Activated naive CD4-positive, alpha-beta T cell treated with anti-CD3 and anti-CD28 coated beads for 36 hours (primary cell): ENCODE data around the gene SLC9A2. TPM values are rescaled to one million over a fixed set of nuclear protein-coding genes. Genes with fewer than 3 reads are reported as not detected.

Experiments used
- CTCF ChIA-PET: fragments of 350-600 bp; sonication (Branson Sonifier 250); formaldehyde crosslinking; loops from one replicate; lab custom pipeline; 2021; ENCODE audit warnings: antibody characterized with exemption; lab: Charles Lee
- DNase-seq: peaks from one replicate; pipeline ENCODE4 v3.0.0-alpha.2; 2020
- H3K27ac Mint-ChIP-seq: one replicate; pipeline ENCODE4 v1.8.0; 2021; ENCODE audit warnings: mild to moderate bottlenecking, mixed read lengths
- H3K27me3 Mint-ChIP-seq: one replicate; pipeline ENCODE4 v1.8.0; 2021; ENCODE audit warnings: low read depth, mixed read lengths
- H3K36me3 Mint-ChIP-seq: one replicate; pipeline ENCODE4 v1.8.0; 2021; ENCODE audit warnings: low read depth, mixed read lengths
- H3K4me1 Mint-ChIP-seq: one replicate; pipeline ENCODE4 v1.8.0; 2021; ENCODE audit warnings: low read depth, mixed read lengths
- H3K4me3 Mint-ChIP-seq: one replicate; pipeline ENCODE4 v1.8.0; 2021; ENCODE audit warnings: mild to moderate bottlenecking, moderate library complexity, mixed read lengths
- H3K9me3 Mint-ChIP-seq: one replicate; pipeline ENCODE4 v1.8.0; 2021; ENCODE audit warnings: mixed read lengths
- intact Hi-C: fragments of 100-400 bp; cut with micrococcal nuclease; formaldehyde crosslinking; loops from one replicate; pipeline ENCODE4 v1.15.1; 2023
- total RNA-seq, 2 experiments: library from RNA; stranded (reverse); gene quantifications; one replicate each; pipeline ENCODE4 v1.2.3, GENCODE V29; 2021

The SLC9A2 gene
- total RNA-seq, 2 experiments from 2014 or later, result 0.07 TPM

DNA sequence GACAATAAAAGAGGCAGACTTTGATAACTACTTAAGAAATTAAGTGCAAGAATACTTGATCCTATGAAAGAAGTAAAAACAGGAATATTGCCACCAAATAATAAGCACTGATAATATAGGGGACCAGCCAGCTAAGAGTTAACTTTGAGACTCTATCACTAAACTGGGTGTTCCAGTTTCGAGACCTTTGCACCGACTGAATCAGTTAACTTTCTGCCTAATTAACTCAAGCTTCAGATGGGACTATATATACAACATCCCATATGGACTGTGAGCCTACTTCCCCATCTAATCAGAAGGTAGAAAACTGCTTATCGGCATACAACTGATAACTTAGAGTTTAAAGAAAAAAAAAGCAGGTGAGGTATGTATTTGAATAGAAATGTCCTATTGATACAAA lies 25.8 kb upstream of the SLC9A2 start:
- H3K27me3 Mint-ChIP-seq, result peaks cover 10% of the 10 kb centered on the region
- no peaks in the 10 kb centered on the region for H3K9me3 Mint-ChIP-seq
- intact Hi-C loops, result no loop called here
- no peak for DNase-seq
- no peaks in the 10 kb centered on the region for H3K4me1 Mint-ChIP-seq
- no peaks in the 10 kb centered on the region for H3K36me3 Mint-ChIP-seq
- no peak overlapping the region for H3K4me3 Mint-ChIP-seq
- CTCF ChIA-PET, result interaction anchor here (0.6 to 2.9 kb wide), 6 partner anchors 23 to 430 kb away, joined by 3 to 18 read pairs (median 4); partner anchors contain the start of gene SLC9A4
- no peak overlapping the region for H3K27ac Mint-ChIP-seq

GRCh38 chr2:102594445-102595016 lies 24.8 kb upstream of the SLC9A2 start:
- H3K36me3 Mint-ChIP-seq, result no peaks in the 10 kb centered on the region
- CTCF ChIA-PET, result interaction anchor here (1.1 to 1.8 kb wide), 3 partner anchors 22 to 122 kb away, joined by 5 to 6 read pairs (median 5); partner anchors contain the start of gene SLC9A4
- no peak for DNase-seq
- intact Hi-C loops, result no loop called here
- H3K27ac Mint-ChIP-seq, result no peak overlapping the region
- no peak overlapping the region for H3K4me3 Mint-ChIP-seq
- H3K27me3 Mint-ChIP-seq, result peaks cover 9% of the 10 kb centered on the region
- no peaks in the 10 kb centered on the region for H3K4me1 Mint-ChIP-seq
- no peaks in the 10 kb centered on the region for H3K9me3 Mint-ChIP-seq

GRCh38 chr2:102597788-102598187 lies 21.6 kb upstream of the SLC9A2 start:
- Mint-ChIP-seq H3K27ac (no peak overlapping the region), H3K27me3 (peaks cover 22% of the 10 kb centered on the region), H3K36me3 (no peaks in the 10 kb centered on the region), H3K4me1 (no peaks in the 10 kb centered on the region), H3K9me3 (no peaks in the 10 kb centered on the region), H3K4me3 (no peak overlapping the region)
- CTCF ChIA-PET, result no interaction called here
- intact Hi-C loops, result no loop called here
- no peak for DNase-seq

DNA sequence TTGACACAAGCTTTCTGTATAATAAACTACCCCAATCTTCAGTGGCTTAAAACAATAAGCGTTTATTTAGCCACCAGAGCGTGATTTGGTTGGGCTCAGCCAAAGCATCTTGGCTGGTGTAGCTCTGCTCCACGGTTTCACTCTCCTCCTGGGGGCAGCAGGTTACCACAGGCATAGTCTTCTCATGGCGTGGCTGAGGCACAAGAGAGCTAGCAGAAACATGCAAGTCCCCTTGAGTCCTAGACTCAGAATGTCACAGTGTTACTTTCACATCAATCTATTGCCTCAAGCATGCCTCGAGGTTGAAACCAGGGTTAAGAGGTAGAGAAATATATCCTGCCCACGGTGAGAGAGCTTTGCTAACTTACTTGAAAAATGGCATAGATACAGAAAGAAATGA lies 19.9 kb upstream of the SLC9A2 start:
- no peak overlapping the region for H3K4me3 Mint-ChIP-seq
- no peak overlapping the region for H3K27ac Mint-ChIP-seq
- H3K27me3 Mint-ChIP-seq, result peaks cover 24% of the 10 kb centered on the region
- CTCF ChIA-PET, result interaction anchor here (0.9 kb wide), 1 partner anchor 16 kb away, joined by 3 read pairs; no protein-coding TSS in a partner anchor
- no peak for DNase-seq
- H3K9me3 Mint-ChIP-seq, result no peaks in the 10 kb centered on the region
- intact Hi-C loops, result no loop called here
- H3K36me3 Mint-ChIP-seq, result no peaks in the 10 kb centered on the region
- H3K4me1 Mint-ChIP-seq, result no peaks in the 10 kb centered on the region

DNA sequence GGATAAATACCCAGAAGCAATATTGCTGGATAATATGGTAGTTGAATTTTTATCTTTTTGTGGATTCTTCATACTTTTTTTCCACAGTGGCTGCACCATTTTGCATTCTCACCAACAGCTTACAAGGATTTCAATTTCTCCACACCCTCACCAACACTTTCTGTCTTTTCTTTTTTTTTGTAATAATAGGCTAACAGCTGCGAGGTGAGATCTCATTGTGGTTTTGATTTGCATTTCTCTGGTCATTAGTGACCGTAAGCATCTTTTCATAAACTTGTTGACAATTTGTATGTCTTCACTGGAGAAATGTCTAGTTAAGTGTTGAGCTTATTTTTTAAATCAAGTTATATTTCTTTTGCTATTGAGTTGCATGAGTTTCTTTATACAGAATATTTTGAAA lies 17.6 kb upstream of the SLC9A2 start:
- H3K27ac Mint-ChIP-seq, result no peak overlapping the region
- H3K9me3 Mint-ChIP-seq, result no peaks in the 10 kb centered on the region
- CTCF ChIA-PET, result interaction anchor here (0.9 kb wide), 1 partner anchor 14 kb away, joined by 3 read pairs; no protein-coding TSS in a partner anchor
- H3K36me3 Mint-ChIP-seq, result no peaks in the 10 kb centered on the region
- H3K27me3 Mint-ChIP-seq, result peaks cover 15% of the 10 kb centered on the region
- no peaks in the 10 kb centered on the region for H3K4me1 Mint-ChIP-seq
- H3K4me3 Mint-ChIP-seq, result no peak overlapping the region
- intact Hi-C loops, result no loop called here
- DNase-seq, result no peak

DNA sequence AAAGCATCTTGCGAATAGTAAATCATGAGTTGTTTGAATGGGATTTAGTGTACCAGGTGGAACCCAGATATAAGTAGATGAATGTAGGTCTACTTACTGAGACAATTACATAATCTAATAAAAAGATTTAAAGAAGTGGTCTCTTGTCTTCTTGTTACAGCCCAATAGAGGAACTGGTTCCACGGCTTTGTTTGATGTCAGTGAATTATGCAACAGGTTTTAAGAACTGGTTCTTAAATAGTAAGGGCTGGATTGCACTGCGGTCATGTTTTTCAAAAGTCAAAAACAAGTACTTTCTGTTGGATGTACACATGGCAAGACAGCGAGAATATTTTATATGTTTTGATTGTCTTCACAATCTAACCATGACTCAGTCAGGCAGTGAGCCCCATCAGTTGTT lies 15.4 kb upstream of the SLC9A2 start:
- no peak for DNase-seq
- H3K4me1 Mint-ChIP-seq, result no peaks in the 10 kb centered on the region
- H3K9me3 Mint-ChIP-seq, result no peaks in the 10 kb centered on the region
- intact Hi-C loops, result no loop called here
- H3K36me3 Mint-ChIP-seq, result no peaks in the 10 kb centered on the region
- H3K4me3 Mint-ChIP-seq, result no peak overlapping the region
- CTCF ChIA-PET, result interaction anchor here (1.5 to 2.6 kb wide), 2 partner anchors 12 to 131 kb away, joined by 7 to 9 read pairs; partner anchors contain the start of gene SLC9A4
- peaks cover 15% of the 10 kb centered on the region for H3K27me3 Mint-ChIP-seq
- no peak overlapping the region for H3K27ac Mint-ChIP-seq

DNA sequence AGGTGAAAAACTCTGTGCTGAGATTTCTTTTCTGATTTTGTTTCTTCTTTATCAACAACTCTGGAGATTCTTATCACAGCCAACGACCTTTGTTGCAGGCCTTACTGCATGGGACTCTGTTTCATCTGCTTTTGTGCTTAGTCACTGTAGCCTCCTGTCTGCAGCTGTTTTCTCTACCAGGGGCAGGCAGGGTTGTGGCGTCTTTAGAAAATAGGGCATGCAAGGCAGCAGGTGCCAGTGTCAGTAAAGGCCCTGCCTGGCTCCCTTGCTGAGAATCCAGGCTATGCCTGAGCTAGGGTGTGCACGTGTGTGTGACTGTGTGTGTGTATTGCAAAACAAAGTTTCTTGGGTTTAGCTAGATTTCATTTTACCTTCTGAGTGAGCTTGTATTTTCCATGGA lies 14.6 kb upstream of the SLC9A2 start:
- peaks cover 15% of the 10 kb centered on the region for H3K27me3 Mint-ChIP-seq
- H3K4me1 Mint-ChIP-seq, result no peaks in the 10 kb centered on the region
- intact Hi-C loops, result no loop called here

GRCh38 chr2:102606353-102606752 lies 13.0 kb upstream of the SLC9A2 start:
- Mint-ChIP-seq H3K27me3 (peaks cover 10% of the 10 kb centered on the region), H3K9me3 (no peaks in the 10 kb centered on the region), H3K36me3 (no peaks in the 10 kb centered on the region), H3K27ac (no peak overlapping the region), H3K4me1 (no peaks in the 10 kb centered on the region), H3K4me3 (no peak overlapping the region)
- intact Hi-C loops, result no loop called here
- CTCF ChIA-PET, result interaction anchor here (1.4 to 2.6 kb wide), 2 partner anchors 9 to 133 kb away, joined by 7 read pairs; partner anchors contain the start of gene SLC9A4
- DNase-seq, result no peak

More for the DNA sequence above, 14.6 kb upstream of the SLC9A2 start:
- Mint-ChIP-seq H3K4me3 (no peak overlapping the region), H3K36me3 (no peaks in the 10 kb centered on the region), H3K27ac (no peak overlapping the region), H3K9me3 (no peaks in the 10 kb centered on the region)
- no peak for DNase-seq
- CTCF ChIA-PET, result interaction anchor here (0.8 to 2.6 kb wide), 3 partner anchors 11 to 584 kb away, joined by 4 to 9 read pairs (median 7); partner anchors contain the start of gene SLC9A4

- no peak overlapping the region for H3K27ac Mint-ChIP-seq
- peak; percentile 72 for DNase-seq
- intact Hi-C loops, result loop anchor here (1.0 to 2.0 kb wide), 4 partner anchors 87 to 381 kb away; partner anchors contain the start of gene SLC9A4
- H3K4me3 Mint-ChIP-seq, result no peak overlapping the region
- H3K4me1 Mint-ChIP-seq, result peaks cover 12% of the 10 kb centered on the region
- H3K36me3 Mint-ChIP-seq, result no peaks in the 10 kb centered on the region
- no peaks in the 10 kb centered on the region for H3K9me3 Mint-ChIP-seq
- peaks cover 41% of the 10 kb centered on the region for H3K27me3 Mint-ChIP-seq
- CTCF ChIA-PET, result interaction anchor here (0.7 to 4.0 kb wide), 40 partner anchors 10 to 167 kb away, joined by 3 to 53 read pairs (median 4); partner anchors contain the start of gene SLC9A4
These were observed 3.5 kb upstream of the SLC9A2 start for GRCh38 chr2:102615620-102616436.

- Mint-ChIP-seq H3K36me3 (no peaks in the 10 kb centered on the region), H3K4me1 (peaks cover 12% of the 10 kb centered on the region), H3K9me3 (no peaks in the 10 kb centered on the region), H3K4me3 (peak overlapping the region; percentile 62), H3K27ac (no peak overlapping the region), H3K27me3 (peaks cover 61% of the 10 kb centered on the region)
- CTCF ChIA-PET, result no interaction called here
- intact Hi-C loops, result no loop called here
- DNase-seq, result peak; percentile 57
These were observed 620 bp upstream of the SLC9A2 start for GRCh38 chr2:102618452-102619413.

- CTCF ChIA-PET, result interaction anchor here (0.6 to 1.4 kb wide), 2 partner anchors 39 to 147 kb away, joined by 3 read pairs; partner anchors contain the start of gene SLC9A4
- Mint-ChIP-seq H3K4me1 (peaks cover 12% of the 10 kb centered on the region), H3K4me3 (peak overlapping the region; percentile 41), H3K9me3 (no peaks in the 10 kb centered on the region), H3K27ac (no peak overlapping the region), H3K27me3 (peaks cover 54% of the 10 kb centered on the region), H3K36me3 (no peaks in the 10 kb centered on the region)
- intact Hi-C loops, result no loop called here
- no peak for DNase-seq
These were observed 979 bp downstream of the SLC9A2 start for GRCh38 chr2:102620332-102620731.
